ENCODE data around the gene DHRSX.
"Not testable (repeated sequence)": the region's sequence is repeated elsewhere in the genome, so short reads cannot be mapped to it uniquely, and the experiment has no call there.

Gene DHRSX

DNA sequence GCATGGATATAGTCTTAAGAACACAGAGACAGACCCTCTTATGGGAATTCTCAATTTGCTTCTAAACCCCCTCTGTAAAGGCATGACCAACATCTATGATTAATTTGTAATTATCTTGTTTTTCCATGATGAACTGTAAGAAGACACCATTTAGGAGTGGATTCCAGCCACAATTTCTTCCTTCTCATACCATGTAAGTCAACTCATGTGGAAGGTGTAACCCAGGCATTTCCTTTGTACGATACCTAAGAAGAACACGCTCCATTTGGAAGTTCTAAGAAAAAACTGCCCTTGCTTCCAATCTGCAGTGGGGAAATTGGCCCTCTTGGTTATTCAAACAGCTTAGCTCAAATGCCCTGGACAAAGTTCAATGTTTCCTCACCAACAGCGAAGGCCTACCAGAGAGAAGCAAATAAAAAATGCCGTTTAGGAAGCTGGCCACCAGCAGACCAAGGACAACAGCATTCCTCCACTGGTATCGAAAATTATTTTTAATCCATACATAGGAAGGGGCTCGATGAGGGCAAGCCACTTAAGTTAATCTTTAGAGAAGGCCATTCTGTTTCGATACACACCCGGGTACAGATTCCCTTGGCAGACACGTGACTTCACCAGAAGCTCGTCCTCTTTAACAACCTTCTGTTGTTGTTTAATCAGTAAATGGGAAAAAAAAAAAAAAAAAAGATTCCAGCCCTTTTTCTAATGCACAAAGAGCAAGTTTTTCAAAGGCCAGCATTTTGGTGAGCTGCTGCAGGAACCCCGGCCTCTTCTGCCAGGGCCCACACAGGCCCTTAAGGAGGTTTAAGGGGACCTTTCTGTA is 2.6 kb downstream of the DHRSX start:
- DNase-seq (ENCODE audit: low spot score) = no peak

GRCh38 chrX:2495595-2495994 is 5.2 kb downstream of the DHRSX start:
- DNase-seq (ENCODE audit: low spot score) = no peak

GRCh38 chrX:2492531-2493218 is 8.1 kb downstream of the DHRSX start:
- no peak for DNase-seq (ENCODE audit: low spot score)

- no peak for DNase-seq (ENCODE audit: low spot score)
Observed at GRCh38 chrX:2490634-2491033, 10.1 kb downstream of the DHRSX start.

- DNase-seq (ENCODE audit: low spot score) = no peak
Observed at GRCh38 chrX:2489446-2490445, 11.0 kb downstream of the DHRSX start.

DNA sequence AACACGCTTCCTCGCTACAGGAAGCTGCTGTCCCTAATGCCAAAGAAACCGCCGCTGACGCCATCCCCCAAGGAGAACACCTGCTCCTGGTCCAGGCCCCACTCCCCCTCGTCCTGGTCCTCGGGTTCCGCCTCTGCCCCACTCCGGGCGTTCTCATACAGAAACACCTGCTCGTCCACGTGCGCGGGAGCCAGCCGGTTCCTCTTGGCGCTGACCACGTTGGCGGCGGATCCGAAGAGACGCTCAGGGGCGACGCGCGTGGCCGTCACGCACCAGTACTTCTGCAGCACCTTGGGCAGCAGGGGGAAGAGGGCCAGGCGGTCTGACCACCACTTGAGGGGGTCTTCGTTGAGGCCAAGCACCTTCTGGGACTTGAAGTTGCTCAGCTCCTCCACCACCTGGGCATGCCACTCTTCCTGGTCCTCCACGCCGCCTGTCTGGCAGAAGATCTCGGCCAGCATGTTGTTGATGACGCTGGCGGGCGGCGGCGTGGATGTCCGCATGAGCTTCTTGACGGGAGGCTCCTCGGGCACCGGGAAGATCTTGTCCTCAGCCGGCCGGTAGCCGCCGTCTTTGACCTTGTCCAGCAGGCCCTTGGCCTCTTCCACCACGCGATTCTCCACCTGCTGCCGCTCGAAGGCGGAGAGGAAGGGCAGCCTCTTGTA is 12.0 kb downstream of the DHRSX start:
- DNase-seq (ENCODE audit: low spot score) = no peak

DNA sequence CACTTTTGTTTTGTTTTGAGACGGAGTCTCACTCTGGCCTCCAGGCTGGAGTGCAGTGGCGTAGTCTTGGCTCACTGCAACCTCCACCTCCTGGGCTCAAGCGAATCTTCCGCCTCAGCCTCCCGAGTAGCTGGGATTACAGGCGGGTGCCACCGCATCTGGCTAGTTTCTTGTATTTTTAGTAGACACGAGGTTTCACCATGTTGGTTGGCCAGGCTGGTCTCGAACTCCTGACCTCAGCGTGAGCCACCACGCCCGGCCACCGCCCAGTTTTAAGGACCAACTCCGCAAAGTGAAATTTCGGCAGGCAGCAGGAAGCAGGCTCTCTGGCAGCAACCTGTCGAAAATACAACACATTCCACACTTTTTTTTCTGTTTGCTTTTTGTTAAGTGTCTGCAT is 13.4 kb downstream of the DHRSX start:
- DNase-seq (ENCODE audit: low spot score) = no peak

DNA sequence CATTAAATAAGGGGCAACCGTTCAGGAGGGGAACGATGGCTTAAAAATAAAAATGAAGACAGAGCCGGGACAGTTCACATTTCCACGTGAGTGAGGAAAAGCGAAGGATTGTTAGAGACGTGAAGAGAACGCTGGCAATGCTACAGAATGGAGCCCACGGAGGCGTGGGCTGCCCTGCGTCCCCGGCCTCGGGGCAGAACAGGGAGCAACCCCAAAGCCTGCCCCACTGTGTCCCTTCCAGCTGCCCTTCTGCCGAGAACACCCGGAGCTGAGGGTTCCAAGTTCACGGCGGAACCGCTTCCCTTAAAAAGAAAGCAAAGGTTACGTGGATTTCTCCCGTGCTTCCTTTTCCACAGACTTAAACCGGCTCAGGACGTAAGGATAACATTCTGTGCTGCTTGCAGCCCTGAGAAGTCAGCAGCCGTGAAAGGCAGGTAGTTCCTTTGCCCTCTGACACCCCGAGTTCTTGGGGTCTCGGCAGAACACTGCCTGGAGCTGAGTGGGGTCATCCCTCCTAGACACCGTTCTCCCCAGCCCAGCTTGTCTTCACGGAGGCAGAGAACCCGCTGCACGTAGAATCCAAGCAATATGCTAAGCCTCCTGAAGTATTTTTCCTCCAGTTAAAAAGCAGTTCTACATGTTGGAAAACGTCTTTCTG is 14.2 kb downstream of the DHRSX start:
- no peak for DNase-seq (ENCODE audit: low spot score)

- no peak for DNase-seq (ENCODE audit: low spot score)
Observed at GRCh38 chrX:2485789-2486345, 14.9 kb downstream of the DHRSX start.

DNA sequence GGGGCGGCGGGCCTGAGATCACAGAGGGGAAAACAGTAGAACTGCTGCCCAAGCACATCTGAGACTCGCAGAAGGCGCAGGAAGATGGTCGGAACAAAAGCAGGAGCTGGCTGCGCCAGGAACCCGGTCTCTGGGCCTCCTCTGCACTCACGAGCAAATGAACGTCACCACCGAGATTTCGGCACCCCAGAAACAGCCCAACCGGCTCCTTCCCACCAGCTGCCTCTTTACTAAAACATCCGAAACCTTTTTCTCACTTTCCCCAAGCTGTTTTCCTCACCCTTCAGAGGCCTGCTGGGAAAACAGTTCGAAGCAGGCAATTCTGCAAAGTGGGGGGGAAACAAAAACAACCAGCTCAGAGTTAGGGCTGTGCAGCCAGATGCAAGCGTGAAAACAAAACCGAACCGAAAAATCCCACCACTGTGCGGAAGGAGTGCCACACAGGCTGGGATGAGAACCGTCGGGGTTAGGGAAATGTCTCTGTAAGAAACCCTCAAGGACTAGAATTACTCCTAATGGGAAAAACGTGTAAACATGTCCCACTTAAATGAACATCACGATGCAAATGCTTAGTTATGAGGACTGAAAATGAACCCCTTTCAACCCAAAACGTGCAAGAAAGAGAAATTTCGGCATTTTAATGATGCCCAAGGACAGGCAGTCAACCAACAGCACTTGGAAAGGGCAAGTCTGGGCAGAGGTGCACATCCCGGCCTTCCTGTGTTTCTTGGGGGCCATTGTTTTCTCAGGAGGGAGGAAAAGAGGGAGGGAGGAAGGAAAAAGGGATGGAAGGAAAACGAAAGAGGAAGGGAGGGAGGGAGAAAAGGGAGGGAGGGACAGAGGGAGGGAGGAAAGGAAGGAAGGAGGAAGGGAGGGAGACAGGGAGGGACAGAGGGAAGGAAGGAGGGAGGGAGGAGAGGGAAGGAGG is 15.8 kb downstream of the DHRSX start:
- DNase-seq (ENCODE audit: low spot score) = no peak

GRCh38 chrX:2484256-2484655 is 16.5 kb downstream of the DHRSX start:
- DNase-seq (ENCODE audit: low spot score) = no peak

GRCh38 chrX:2483398-2484060 is 17.2 kb downstream of the DHRSX start:
- DNase-seq (ENCODE audit: low spot score) = no peak

- not testable (repeated sequence) for DNase-seq (ENCODE audit: low spot score)
Observed at GRCh38 chrX:2481597-2481996, 19.2 kb downstream of the DHRSX start.

DNA sequence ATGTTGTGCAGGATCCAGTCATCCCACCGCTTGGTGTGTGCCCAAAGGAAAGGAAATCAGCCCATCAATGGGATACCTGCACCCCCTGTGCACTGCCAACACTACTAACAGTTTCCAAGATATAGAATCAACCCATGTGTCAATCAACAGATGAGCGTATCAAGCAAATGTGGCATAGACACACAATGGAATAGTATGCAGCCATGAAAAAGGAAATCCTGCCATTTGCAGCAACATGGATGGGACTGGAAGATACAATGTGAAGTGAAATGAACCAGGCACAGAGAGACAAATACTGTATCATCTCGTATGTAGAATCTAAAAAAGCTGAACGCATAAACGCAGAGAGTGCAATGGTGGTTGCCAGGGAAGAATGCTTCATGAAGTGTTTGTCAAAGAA is 20.8 kb downstream of the DHRSX start:
- not testable (repeated sequence) for DNase-seq (ENCODE audit: low spot score)

DNA sequence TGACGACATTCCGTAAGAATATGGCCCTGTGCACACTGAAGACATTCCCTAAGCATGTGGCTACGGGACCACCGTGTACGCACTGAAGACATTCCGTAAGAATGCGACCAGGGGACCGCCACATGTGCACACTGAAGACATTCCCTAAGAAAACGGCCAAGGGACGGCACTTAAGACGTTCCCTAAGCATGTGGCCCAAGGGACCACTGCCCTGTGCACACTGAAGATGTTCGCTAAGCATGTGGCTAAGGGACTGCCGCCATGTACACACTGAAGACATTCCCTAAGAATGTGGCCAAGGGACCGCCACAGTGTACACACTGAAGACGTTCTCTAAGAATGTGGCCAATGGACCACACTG is 21.4 kb downstream of the DHRSX start:
- DNase-seq (ENCODE audit: low spot score) = no peak

DNA sequence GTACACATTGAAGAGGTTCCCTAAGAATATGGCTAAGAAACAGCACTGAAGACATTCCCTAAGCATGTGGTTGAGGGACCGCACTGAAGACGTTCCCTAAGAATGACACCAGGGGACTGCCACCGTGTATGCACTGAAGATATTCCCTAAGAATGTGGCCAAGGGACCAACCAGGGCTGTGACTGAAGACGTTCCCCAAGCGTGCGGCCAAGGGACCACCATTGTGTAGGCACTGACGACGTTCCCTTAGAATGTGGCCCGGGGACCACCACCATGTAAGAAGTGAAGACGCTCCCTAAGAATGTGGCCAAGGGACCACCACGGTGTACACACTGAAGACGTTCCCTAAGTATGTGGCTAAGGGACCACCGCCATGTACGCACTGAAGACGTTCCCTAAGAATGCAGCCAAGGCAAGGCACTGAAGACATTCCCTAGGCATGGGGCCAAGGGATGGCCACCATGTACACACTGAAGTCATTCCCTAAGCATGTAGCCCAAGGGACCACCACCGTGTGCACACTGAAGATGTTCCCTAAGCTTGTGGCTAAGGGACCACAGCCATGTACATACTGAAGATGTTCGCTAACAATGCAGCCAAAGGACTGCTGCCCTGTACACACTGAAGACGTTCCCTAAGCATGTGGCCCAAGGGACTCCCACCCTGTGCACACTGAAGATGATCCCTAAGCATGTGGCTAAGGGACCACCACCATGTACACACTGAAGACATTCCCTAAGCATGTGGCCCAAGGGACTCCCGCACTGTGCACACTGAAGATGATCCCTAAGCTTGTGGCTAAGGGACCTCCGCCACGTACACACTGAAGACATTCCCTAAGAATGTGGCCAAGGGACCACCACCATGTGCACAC is 22.0 kb downstream of the DHRSX start:
- no peak for DNase-seq (ENCODE audit: low spot score)

DNA sequence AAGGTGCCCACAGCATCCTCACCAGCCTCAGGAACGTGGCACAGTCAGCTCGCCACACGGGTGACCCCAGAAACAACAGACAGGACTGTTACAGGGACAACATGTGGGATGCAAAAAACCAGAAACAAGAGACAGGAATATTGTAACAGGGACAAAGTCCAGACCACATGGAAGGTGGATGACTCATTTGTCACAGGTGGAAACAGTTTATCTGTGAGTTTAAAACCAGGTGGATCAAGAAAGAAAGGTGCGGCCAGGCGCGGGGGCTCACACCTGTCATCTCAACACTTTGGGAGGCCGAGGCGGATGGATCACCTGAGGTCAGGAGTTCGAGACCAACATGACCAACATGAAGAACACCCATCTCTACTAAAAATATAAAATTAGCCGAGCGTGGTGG is 23.5 kb downstream of the DHRSX start:
- not testable (repeated sequence) for DNase-seq (ENCODE audit: low spot score)

DNA sequence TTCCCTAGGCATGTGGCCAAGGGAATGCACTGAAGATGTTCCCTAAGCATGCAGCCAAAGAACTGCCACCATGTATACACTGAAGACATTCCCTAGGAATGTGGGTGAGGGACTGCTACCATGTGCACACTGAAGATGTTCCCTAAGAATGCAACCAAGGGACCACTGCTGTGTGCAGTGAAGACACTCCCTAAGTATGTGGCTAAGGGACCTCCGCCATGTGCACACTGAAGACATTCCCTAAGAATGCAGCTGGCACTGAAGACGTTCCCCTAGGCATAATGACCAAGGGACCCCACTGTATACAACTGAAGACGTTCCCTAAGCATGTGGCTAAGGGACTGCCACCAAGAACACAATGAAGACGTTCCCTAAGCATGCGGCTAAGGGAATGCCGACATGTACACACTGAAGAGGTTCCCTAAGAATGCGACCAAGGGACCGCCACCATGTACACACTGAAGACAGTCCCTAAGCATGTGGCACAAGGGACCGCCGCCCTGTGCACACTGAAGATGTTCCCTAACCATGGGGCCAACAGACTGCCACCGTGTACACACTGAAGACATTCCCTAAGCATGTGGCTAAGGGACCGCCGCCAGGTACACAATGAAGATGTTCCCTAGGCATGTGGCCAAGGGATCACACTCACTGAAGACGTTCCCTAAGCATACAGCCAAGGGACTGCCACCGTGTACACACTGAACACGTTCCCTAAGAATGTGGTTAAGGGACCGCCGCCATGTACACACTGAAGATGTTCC is 25.6 kb downstream of the DHRSX start:
- DNase-seq (ENCODE audit: low spot score) = no peak

Measured in germinal center (tissue), 1 donor.